IMR-90 (cell line): ENCODE results near the gene CLIC5. TPM values are rescaled to one million over a fixed set of nuclear protein-coding genes. Genes with fewer than 3 reads are reported as not detected.

ENCODE experiments used
- ATAC-seq: fragments of 200-7000 bp; cut with Tn5 transposase; 2 replicates; pipeline ENCODE4 v1.9.1; 2020; ENCODE audit warnings: low read depth, mild to moderate bottlenecking, moderate library complexity
- BruUV-seq: library from RNA; stranded (reverse); fragments of 400-500 nt; replicated peaks from 2 replicates; lab custom pipeline; 2021; lab: Mats Ljungman, UMichigan
- CTCF ChIA-PET: fragments of 300-600 bp; formaldehyde crosslinking; extraction: SDS; loops from one replicate; lab custom pipeline; 2021; ENCODE audit warnings: antibody characterized with exemption; lab: Yijun Ruan, JAX
- POLR2A ChIA-PET: fragments of 300-600 bp; sonication (Branson Sonifier 250); formaldehyde crosslinking; loops from one replicate; lab custom pipeline; 2022; ENCODE audit warnings: antibody characterized with exemption; ENCODE audit not compliant: unreplicated experiment; lab: Charles Lee
- DNase-seq: peaks from one replicate; pipeline ENCODE4 v3.0.0; 2013
- H2AFZ ChIP-seq: replicated peaks from 2 replicates; pipeline ENCODE3; 2013; ENCODE audit warnings: low read length, mild to moderate bottlenecking; ENCODE audit not compliant: poor library complexity
- H2AK5ac ChIP-seq: 2 replicates; pipeline ENCODE4 v1.6.1; 2013; ENCODE audit warnings: low read depth, low read length, inconsistent platforms
- H2AK9ac ChIP-seq: replicated peaks from 2 replicates; pipeline ENCODE3; 2013; ENCODE audit warnings: mild to moderate bottlenecking, low read depth, low read length, moderate library complexity; ENCODE audit not compliant: poor library complexity
- H2BK120ac ChIP-seq: 2 replicates; pipeline ENCODE4 v1.6.1; 2013; ENCODE audit warnings: low read depth, low read length, inconsistent platforms
- H2BK15ac ChIP-seq: 3 replicates; pipeline ENCODE4 v1.6.1; 2013; ENCODE audit warnings: low read depth, low read length, inconsistent platforms
- H2BK20ac ChIP-seq: 2 replicates; pipeline ENCODE4 v1.6.1; 2013; ENCODE audit warnings: low read depth, mild to moderate bottlenecking, inconsistent platforms, low read length, moderate library complexity
- H2BK5ac ChIP-seq: 2 replicates; pipeline ENCODE4 v1.6.1; 2013; ENCODE audit warnings: mild to moderate bottlenecking, low read depth, low read length, inconsistent platforms; ENCODE audit not compliant: poor library complexity, severe bottlenecking
- H3K14ac ChIP-seq: replicated peaks from 2 replicates; pipeline ENCODE4 v1.6.1; 2013; ENCODE audit warnings: low read depth, low read length, inconsistent platforms
- H3K18ac ChIP-seq: 2 replicates; pipeline ENCODE4 v1.6.1; 2013; ENCODE audit warnings: low read depth, low read length, control low read depth
- H3K23ac ChIP-seq: 2 replicates; pipeline ENCODE4 v1.6.1; 2013; ENCODE audit warnings: low read depth, low read length, inconsistent platforms
- H3K27ac ChIP-seq: 2 replicates; pipeline ENCODE4 v1.5.1; 2013; ENCODE audit warnings: mild to moderate bottlenecking, control low read depth, low read length; ENCODE audit not compliant: insufficient read depth
- H3K27me3 ChIP-seq: 2 replicates; pipeline ENCODE4 v1.6.1; 2013; ENCODE audit warnings: low read length; ENCODE audit not compliant: control insufficient read depth, insufficient read depth
- H3K36me3 ChIP-seq: 2 replicates; pipeline ENCODE4 v1.6.1; 2013; ENCODE audit warnings: low read length, mixed read lengths; ENCODE audit not compliant: control insufficient read depth, insufficient read depth
- H3K4ac ChIP-seq: 2 replicates; pipeline ENCODE4 v1.6.1; 2013; ENCODE audit warnings: low read depth, low read length, inconsistent platforms
- H3K4me1 ChIP-seq: 2 replicates; pipeline ENCODE4 v1.6.1; 2013; ENCODE audit warnings: low read length, mixed read lengths; ENCODE audit not compliant: control insufficient read depth, insufficient read depth
- H3K4me2 ChIP-seq: 2 replicates; pipeline ENCODE4 v1.6.1; 2013; ENCODE audit warnings: low read depth, mild to moderate bottlenecking, control low read depth, low read length, moderate library complexity
- H3K4me3 ChIP-seq: 2 replicates; pipeline ENCODE4 v1.5.1; 2013; ENCODE audit warnings: low read depth, mild to moderate bottlenecking, control low read depth, low read length, moderate library complexity; ENCODE audit not compliant: insufficient read depth
- H3K56ac ChIP-seq: 2 replicates; pipeline ENCODE4 v1.6.1; 2013; ENCODE audit warnings: low read length, inconsistent platforms; ENCODE audit not compliant: insufficient read depth; ENCODE audit errors: extremely low read depth
- H3K79me1 ChIP-seq, 2 experiments: 2 replicates each; pipeline ENCODE4 v1.6.1; 2013; ENCODE audit warnings: low read length in 2 of 2, inconsistent platforms in 1 of 2, low read depth in 1 of 2
- H3K9ac ChIP-seq: 2 replicates; pipeline ENCODE4 v1.6.1; 2013; ENCODE audit warnings: low read depth, low read length, control low read depth
- H3K9me1 ChIP-seq: 2 replicates; pipeline ENCODE4 v1.6.1; 2013; ENCODE audit warnings: low read length, inconsistent platforms; ENCODE audit not compliant: insufficient read depth
- H3K9me3 ChIP-seq: 2 replicates; pipeline ENCODE4 v1.6.1; 2013; ENCODE audit warnings: low read length; ENCODE audit not compliant: control insufficient read depth, insufficient read depth
- H4K20me1 ChIP-seq: 2 replicates; pipeline ENCODE4 v1.6.1; 2013; ENCODE audit warnings: low read length, inconsistent platforms; ENCODE audit not compliant: insufficient read depth
- H4K5ac ChIP-seq: 2 replicates; pipeline ENCODE4 v1.6.1; 2013; ENCODE audit warnings: mild to moderate bottlenecking, low read depth, low read length, control low read depth
- H4K8ac ChIP-seq, 2 experiments: 2 replicates each; pipeline ENCODE4 v1.6.1; 2013; ENCODE audit warnings: low read depth in 2 of 2, low read length in 2 of 2, control low read depth in 1 of 2, inconsistent platforms in 1 of 2
- H4K91ac ChIP-seq: 2 replicates; pipeline ENCODE4 v1.6.1; 2013; ENCODE audit warnings: low read depth, low read length, inconsistent platforms; ENCODE audit not compliant: insufficient read depth
- BHLHE40 ChIP-seq: fragments of 150-350 bp; IDR thresholded peaks from 2 replicates; pipeline ENCODE4 v1.6.1; 2016; ENCODE audit warnings: mild to moderate bottlenecking, low read depth, low read length
- CEBPB ChIP-seq: IDR thresholded peaks from 2 replicates; pipeline ENCODE4 v1.6.1; 2012; ENCODE audit warnings: low read depth, low read length, improper control_type of control experiment
- CHD1 ChIP-seq: IDR thresholded peaks from 2 replicates; pipeline ENCODE4 v1.6.1; 2012; ENCODE audit warnings: low read depth, low read length, improper control_type of control experiment
- CTCF ChIP-seq: conservative IDR thresholded peaks from 2 replicates; pipeline ENCODE4 v1.5.1; 2012; ENCODE audit warnings: mild to moderate bottlenecking, low read depth, low read length, improper control_type of control experiment
- FOS ChIP-seq: fragments of 150-350 bp; IDR thresholded peaks from 2 replicates; pipeline ENCODE4 v1.6.1; 2016; ENCODE audit warnings: low read depth, low read length
- MAFK ChIP-seq: IDR thresholded peaks from 2 replicates; pipeline ENCODE4 v1.6.1; 2012; ENCODE audit warnings: low read depth, low read length, improper control_type of control experiment
- MAZ ChIP-seq: IDR thresholded peaks from 2 replicates; pipeline ENCODE4 v1.6.1; 2012; ENCODE audit warnings: low read depth, mild to moderate bottlenecking, low read length, improper control_type of control experiment, moderate library complexity, borderline replicate concordance
- MXI1 ChIP-seq: IDR thresholded peaks from 2 replicates; pipeline ENCODE4 v1.6.1; 2012; ENCODE audit warnings: low read depth, mild to moderate bottlenecking, low read length, moderate library complexity, borderline replicate concordance
- NFE2L2 ChIP-seq: fragments of 150-350 bp; IDR thresholded peaks from 2 replicates; pipeline ENCODE4 v1.6.1; 2016; ENCODE audit warnings: low read depth, mild to moderate bottlenecking, low read length
- POLR2A ChIP-seq: IDR thresholded peaks from 2 replicates; pipeline ENCODE4 v1.6.1; 2012; ENCODE audit warnings: mild to moderate bottlenecking, low read depth, low read length
- RAD21 ChIP-seq: IDR thresholded peaks from 2 replicates; pipeline ENCODE4 v1.6.1; 2012; ENCODE audit warnings: low read length, improper control_type of control experiment
- RCOR1 ChIP-seq: IDR thresholded peaks from 2 replicates; pipeline ENCODE4 v1.6.1; 2012; ENCODE audit warnings: mild to moderate bottlenecking, low read length, improper control_type of control experiment; ENCODE audit not compliant: insufficient replicate concordance
- RFX5 ChIP-seq: IDR thresholded peaks from 2 replicates; pipeline ENCODE4 v1.8.0; 2012; ENCODE audit warnings: low read depth, mild to moderate bottlenecking, low read length, moderate library complexity
- SMC3 ChIP-seq: fragments of 150-350 bp; IDR thresholded peaks from 2 replicates; pipeline ENCODE4 v1.6.1; 2016; ENCODE audit warnings: low read depth, mild to moderate bottlenecking, antibody characterized with exemption, low read length, moderate library complexity
- USF2 ChIP-seq: fragments of 150-350 bp; IDR thresholded peaks from 2 replicates; pipeline ENCODE4 v1.6.1; 2017; ENCODE audit warnings: mild to moderate bottlenecking, antibody characterized with exemption, low read length, low read depth
- whole genome bisulfite sequencing, 2 experiments: methylation state at CpG; one replicate each; pipeline versions ENCODE4 v1.1.5 to v1.1.7; 2013; ENCODE audit warnings: missing lambda C conversion rate in 2 of 2; ENCODE audit not compliant: insufficient read length in 1 of 2; ENCODE audit errors: extremely low coverage in 2 of 2; 5-methylcytosine and 5-hydroxymethylcytosine counted together
- dilution Hi-C: fragments of 300-500 bp; cut with HindIII; formaldehyde crosslinking; loops from one replicate; pipeline ENCODE4 v1.14.3; 2018; ENCODE audit warnings: low sequenced_read_pairs; ENCODE audit not compliant: unreplicated experiment
- in situ Hi-C: fragments of 300-500 bp; cut with MboI; formaldehyde crosslinking; loops from 3 replicates; pipeline ENCODE4 v1.14.3; 2019; ENCODE audit warnings: low sequenced_read_pairs, inconsistent platforms, mixed read lengths
- intact Hi-C: fragments of 100-400 bp; cut with micrococcal nuclease; formaldehyde crosslinking; loops from 2 replicates; pipeline ENCODE4 v1.10.0; 2022
- polyA plus RNA-seq, 3 experiments: library from polyadenylated mRNA; depleted of rRNA; stranded (reverse); fragments of >200 nt; gene quantifications; 2 replicates each; pipeline ENCODE4 v1.2.3, GENCODE V29; 2012; ENCODE audit warnings: low replicate concordance in 1 of 3
- total RNA-seq: library from RNA; depleted of rRNA; stranded (reverse); fragments of >200 nt; gene quantifications from 2 replicates; pipeline ENCODE4 v1.2.3, GENCODE V29; 2012
- TF ChIP-seq, protein P1 (sequence below): fragments of 150-350 bp; IDR thresholded peaks from 2 replicates; pipeline ENCODE4 v1.6.1; 2016; ENCODE audit warnings: low read depth, mild to moderate bottlenecking, low read length, moderate library complexity, borderline replicate concordance

CLIC5 gene
- total and polyA plus RNA-seq, 2 of the 4 experiments (the other 2 are of a cell fraction) = not detected

- no CpG with 5 or more reads among the region's 3 CpGs for WGBS, 2 experiments
- Histone ChIP-seq H2BK120ac (no peak overlapping the region), H3K18ac (no peak overlapping the region), H3K4ac (no peak overlapping the region), H2BK5ac (no peak overlapping the region), H4K91ac (no peak overlapping the region), H2AK9ac (no peak overlapping the region), H3K27me3 (no peaks in the 10 kb centered on the region), H2AK5ac (no peak overlapping the region), H3K23ac (no peak overlapping the region), H4K8ac (no peak overlapping the region), H3K79me1 (no peaks in the 10 kb centered on the region), H3K4me3 (no peak overlapping the region), H3K36me3 (no peaks in the 10 kb centered on the region), H3K9me1 (no peaks in the 10 kb centered on the region), H3K27ac (no peak overlapping the region), H3K56ac (no peak overlapping the region), H4K20me1 (no peaks in the 10 kb centered on the region), H3K14ac (no peak overlapping the region), H4K5ac (no peak overlapping the region), H2BK15ac (no peak overlapping the region), H2BK20ac (no peak overlapping the region), H2AFZ (no peak overlapping the region), H3K4me2 (no peak overlapping the region), H3K9me3 (no peaks in the 10 kb centered on the region), H3K9ac (no peak overlapping the region), H3K4me1 (no peaks in the 10 kb centered on the region)
- dilution Hi-C loops = no loop called here
- ChIA-PET CTCF (interaction anchor here (0.9 kb wide), 1 partner anchor 51 kb away, joined by 3 read pairs; no protein-coding TSS in a partner anchor), POLR2A (no interaction called here)
- no peak for ATAC-seq
- BruUV-seq = no TSS peak
- intact Hi-C loops = no loop called here
- DNase-seq = no peak
- no peak for TF ChIP-seq RAD21
- no peak for TF ChIP-seq SMC3
- TF ChIP-seq BHLHE40 = no peak
- TF ChIP-seq RFX5 = no peak
- TF ChIP-seq, protein P1, sequence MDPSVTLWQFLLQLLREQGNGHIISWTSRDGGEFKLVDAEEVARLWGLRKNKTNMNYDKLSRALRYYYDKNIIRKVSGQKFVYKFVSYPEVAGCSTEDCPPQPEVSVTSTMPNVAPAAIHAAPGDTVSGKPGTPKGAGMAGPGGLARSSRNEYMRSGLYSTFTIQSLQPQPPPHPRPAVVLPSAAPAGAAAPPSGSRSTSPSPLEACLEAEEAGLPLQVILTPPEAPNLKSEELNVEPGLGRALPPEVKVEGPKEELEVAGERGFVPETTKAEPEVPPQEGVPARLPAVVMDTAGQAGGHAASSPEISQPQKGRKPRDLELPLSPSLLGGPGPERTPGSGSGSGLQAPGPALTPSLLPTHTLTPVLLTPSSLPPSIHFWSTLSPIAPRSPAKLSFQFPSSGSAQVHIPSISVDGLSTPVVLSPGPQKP = no peak
- TF ChIP-seq NFE2L2 = no peak
- no peak for TF ChIP-seq MAZ
- no peak for TF ChIP-seq MXI1
- no peak for TF ChIP-seq CEBPB
- no peak for TF ChIP-seq MAFK
- no peak for TF ChIP-seq USF2
- TF ChIP-seq CTCF = no peak
- TF ChIP-seq POLR2A = no peak
- TF ChIP-seq FOS = no peak
- no peak for TF ChIP-seq CHD1
- no peak for TF ChIP-seq RCOR1
- in situ Hi-C loops = no loop called here
Measured at GRCh38 chr6:45981046-45981445, 34.6 kb downstream of the CLIC5 start.
